ENCODE results near the gene RAPGEF6. TPM values are rescaled to one million over a fixed set of nuclear protein-coding genes. Genes with fewer than 3 reads are reported as not detected.

RAPGEF6 gene
- total and polyA plus RNA-seq, 9 of the 15 experiments (the other 6 are each of a cell fraction or from before 2014, with no cell fraction given): 2.7 to 23.4 (median 12.7) TPM

- in situ Hi-C loops (cut with MboI): no loop called here
- no TSS peak for BruUV-seq (replicated peaks)
- Histone ChIP-seq H3K79me2 (ENCODE audit: control insufficient read depth, insufficient read depth, low read length) (no peaks in the 10 kb centered on the region), H3K9me1 (ENCODE audit: control insufficient read depth, insufficient read depth, low read length) (no peaks in the 10 kb centered on the region), H3K4me1 (replicated peaks in 1 of 2; ENCODE audit: control insufficient read depth in 2 of 2, insufficient read depth in 2 of 2, low read length in 2 of 2) (no peaks in the 10 kb centered on the region), H3K9me3 (replicated peaks; ENCODE audit: control insufficient read depth, insufficient read depth, low read depth, low read length) (no peaks in the 10 kb centered on the region), H3K9ac (ENCODE audit: insufficient read depth in 1 of 2, low read depth in 2 of 2, low read length in 2 of 2) (no peak overlapping the region), H4K20me1 (replicated peaks; ENCODE audit: control insufficient read depth, insufficient read depth, low read length) (no peaks in the 10 kb centered on the region), H3K4me2 (ENCODE audit: insufficient read depth, low read length) (no peak overlapping the region), H3K27ac (ENCODE audit: extremely low read depth, low read depth, low read length) (no peak overlapping the region), H2AFZ (ENCODE audit: low read depth, low read length) (no peak overlapping the region), H3K27me3 (ENCODE audit: control insufficient read depth in 2 of 2, insufficient read depth in 2 of 2, low read length in 2 of 2) (no peaks in the 10 kb centered on the region), H3K4me3 (no peak overlapping the region), H3K36me3 (ENCODE audit: control insufficient read depth, insufficient read depth, low read length) (peaks cover 69% of the 10 kb centered on the region)
- POLR2A ChIA-PET: interaction anchor here (1.1 to 1.4 kb wide), 2 partner anchors 9 to 13 kb away, joined by 6 read pairs; no protein-coding TSS in a partner anchor
- FAIRE-seq: no peak
- DNase-seq (ENCODE audit: extremely low read depth in 1 of 4, low spot score in 3 of 4): no peak
- intact Hi-C loops (cut with micrococcal nuclease): no loop called here
- ATAC-seq: no peak
- WGBS (ENCODE audit: insufficient coverage, low coverage, missing lambda C conversion rate): 100% methylated on average over 1 of the region's 1 CpG
- CTCF ChIA-PET (ENCODE audit: low intra/inter-chr PET ratio): no interaction called here
- TF ChIP-seq SP1 (CRISPR knock-in tag; IDR thresholded peaks at IDR 0.05) (no peak), ZNF778 (CRISPR knock-in tag; IDR thresholded peaks at IDR 0.05) (no peak), FOXO4 (CRISPR knock-in tag; IDR thresholded peaks at IDR 0.05) (no peak), HNRNPK (IDR thresholded peaks at IDR 0.05; ENCODE audit: low read depth, low read length, poor library complexity, severe bottlenecking) (no peak), CEBPG (CRISPR knock-in tag; IDR thresholded peaks at IDR 0.05) (no peak), CEBPG (tag; conservative IDR thresholded peaks at IDR 0.05 in 1 of 2, IDR thresholded peaks at IDR 0.05 in 1 of 2) (no peak), ZNF224 (CRISPR knock-in tag; IDR thresholded peaks at IDR 0.05) (no peak), MTF1 (CRISPR knock-in tag; IDR thresholded peaks at IDR 0.05; ENCODE audit: borderline replicate concordance) (no peak), JUN (IDR thresholded peaks at IDR 0.05; ENCODE audit: borderline replicate concordance, low read depth, low read length) (no peak), JUN (CRISPR knock-in tag; IDR thresholded peaks at IDR 0.05; ENCODE audit: borderline replicate concordance) (no peak), ZBTB11 (CRISPR knock-in tag; IDR thresholded peaks at IDR 0.05) (no peak), ATF4 (CRISPR knock-in tag; IDR thresholded peaks at IDR 0.05) (no peak), PHF8 (IDR thresholded peaks at IDR 0.05; ENCODE audit: borderline replicate concordance, low read length) (no peak)
Measured at GRCh38 chr5:131505237-131505908, 129.7 kb downstream of the RAPGEF6 start.

Data from K562 (cell line).